ENCODE results near the gene ZDHHC14.
"Not testable (repeated sequence)": the region's sequence is repeated elsewhere in the genome, so short reads cannot be mapped to it uniquely, and the experiment has no call there.

Gene ZDHHC14

GRCh38 chr6:157407646-157408045 is 26.7 kb downstream of the ZDHHC14 start:
- DNase-seq (ENCODE audit: low spot score): no peak

GRCh38 chr6:157408427-157408826 is 27.4 kb downstream of the ZDHHC14 start:
- not testable (repeated sequence) for DNase-seq (ENCODE audit: low spot score)

DNA sequence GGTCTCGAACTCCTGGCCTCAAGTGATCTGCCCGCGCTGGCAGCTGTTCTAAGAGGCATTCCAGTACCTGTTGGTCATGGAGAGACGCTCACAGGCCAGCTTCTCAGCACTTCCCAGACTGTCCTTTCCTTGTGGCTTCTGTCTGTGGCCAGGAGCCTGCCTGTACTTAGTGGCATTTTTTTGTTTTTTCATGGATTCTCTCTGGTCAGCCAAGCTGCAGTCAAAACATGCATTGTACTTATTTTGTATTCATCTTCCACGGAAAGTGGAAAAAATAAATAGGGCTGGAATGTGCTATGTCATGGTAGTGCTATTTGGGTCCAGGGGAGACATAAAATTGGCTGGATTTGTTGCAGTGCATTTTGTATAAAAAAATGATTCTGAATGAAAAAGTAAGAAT is 29.1 kb downstream of the ZDHHC14 start:
- no peak for DNase-seq (ENCODE audit: low spot score)

GRCh38 chr6:157411368-157411767 is 30.4 kb downstream of the ZDHHC14 start:
- no peak for DNase-seq (ENCODE audit: low spot score)

- no peak for DNase-seq (ENCODE audit: low spot score)
Measured at GRCh38 chr6:157412791-157413190, 31.8 kb downstream of the ZDHHC14 start.

DNA sequence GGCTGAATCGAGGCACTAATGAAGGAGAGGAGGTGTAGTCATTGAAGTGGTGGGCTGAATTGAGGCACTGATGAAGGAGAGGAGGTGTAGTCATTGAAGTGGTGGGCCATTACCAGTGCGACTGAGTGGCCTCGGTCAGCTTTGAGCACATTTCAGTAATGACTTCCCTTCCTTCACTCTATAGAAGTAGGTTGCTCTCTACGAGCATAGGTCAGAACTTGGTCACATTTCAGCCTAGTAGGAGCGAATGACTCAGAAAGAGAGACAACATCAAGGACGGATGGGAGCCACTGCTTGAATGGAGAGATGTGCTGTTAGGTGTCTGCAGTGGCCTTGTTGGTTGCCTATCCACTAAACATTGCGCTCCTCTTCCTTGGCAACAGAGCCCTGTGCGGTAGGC is 39.5 kb downstream of the ZDHHC14 start:
- DNase-seq (ENCODE audit: low spot score): no peak

DNA sequence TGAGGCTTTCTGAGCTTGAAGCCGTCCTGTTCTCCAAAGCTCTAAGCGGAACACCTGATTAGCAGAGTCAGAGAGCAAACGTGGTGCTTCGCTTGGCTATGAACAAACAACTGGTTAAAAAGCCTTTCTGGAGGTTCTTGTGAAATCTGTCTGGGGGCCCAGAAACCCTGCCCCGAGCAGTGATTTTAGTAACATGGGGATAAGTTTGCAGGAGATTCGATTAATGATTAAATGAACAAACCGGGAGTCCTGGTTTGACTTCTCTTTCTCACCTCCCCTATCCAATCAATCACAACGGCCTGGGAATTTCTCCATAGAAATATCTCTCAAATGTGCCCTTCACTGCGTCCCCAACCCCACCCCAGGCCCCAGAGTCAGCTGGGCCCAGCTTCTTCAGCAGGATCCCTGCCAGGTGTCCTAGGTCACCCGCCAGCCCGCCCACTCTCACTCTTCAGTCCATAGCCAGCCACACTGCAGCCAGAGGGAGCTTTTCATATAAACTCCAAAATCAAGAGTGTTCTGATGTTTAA is 43.6 kb downstream of the ZDHHC14 start:
- DNase-seq (ENCODE audit: low spot score): no peak

GRCh38 chr6:157427969-157428368 is 47.0 kb downstream of the ZDHHC14 start:
- no peak for DNase-seq (ENCODE audit: low spot score)

- no peak for DNase-seq (ENCODE audit: low spot score)
Measured at GRCh38 chr6:157428427-157429202, 47.6 kb downstream of the ZDHHC14 start.

DNA sequence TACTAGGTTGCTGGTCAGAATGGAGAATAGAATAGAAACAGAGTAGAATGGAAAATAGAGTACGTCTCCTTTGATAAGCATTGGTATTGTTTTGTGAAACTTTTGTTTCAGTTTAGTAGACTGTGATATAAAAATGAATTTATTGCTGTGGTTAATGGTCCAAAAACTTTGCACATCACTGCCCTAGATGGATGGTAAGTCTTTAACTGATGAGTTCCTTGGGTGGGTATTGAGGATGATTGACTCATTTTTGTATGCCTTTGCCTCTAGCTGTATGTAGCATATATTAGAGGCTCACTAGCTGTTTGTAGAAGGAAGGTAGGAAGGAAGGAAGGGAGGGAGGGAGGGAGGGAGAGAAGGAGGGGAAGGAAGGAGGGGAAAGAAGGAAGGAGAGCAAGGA is 48.3 kb downstream of the ZDHHC14 start:
- no peak for DNase-seq (ENCODE audit: low spot score)

DNA sequence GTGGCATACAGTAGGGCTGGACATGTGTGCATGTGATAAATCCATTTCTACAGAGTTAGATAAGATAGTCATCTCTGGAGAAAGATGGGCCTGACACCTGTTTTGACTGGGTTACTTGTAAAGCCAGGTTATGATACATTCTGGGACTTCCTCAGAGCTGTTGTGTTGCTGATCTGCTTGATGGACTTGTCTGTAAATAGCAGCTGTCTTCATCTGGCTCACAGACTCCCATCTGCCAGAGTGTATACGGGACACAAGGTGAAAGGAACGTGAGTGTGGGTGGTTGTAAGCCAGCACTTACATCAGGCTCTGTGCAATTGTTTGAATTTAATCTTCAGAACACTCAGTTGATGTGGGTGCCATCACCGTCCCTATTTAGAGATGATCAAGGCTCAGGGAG is 49.8 kb downstream of the ZDHHC14 start:
- DNase-seq (ENCODE audit: low spot score): no peak

DNA sequence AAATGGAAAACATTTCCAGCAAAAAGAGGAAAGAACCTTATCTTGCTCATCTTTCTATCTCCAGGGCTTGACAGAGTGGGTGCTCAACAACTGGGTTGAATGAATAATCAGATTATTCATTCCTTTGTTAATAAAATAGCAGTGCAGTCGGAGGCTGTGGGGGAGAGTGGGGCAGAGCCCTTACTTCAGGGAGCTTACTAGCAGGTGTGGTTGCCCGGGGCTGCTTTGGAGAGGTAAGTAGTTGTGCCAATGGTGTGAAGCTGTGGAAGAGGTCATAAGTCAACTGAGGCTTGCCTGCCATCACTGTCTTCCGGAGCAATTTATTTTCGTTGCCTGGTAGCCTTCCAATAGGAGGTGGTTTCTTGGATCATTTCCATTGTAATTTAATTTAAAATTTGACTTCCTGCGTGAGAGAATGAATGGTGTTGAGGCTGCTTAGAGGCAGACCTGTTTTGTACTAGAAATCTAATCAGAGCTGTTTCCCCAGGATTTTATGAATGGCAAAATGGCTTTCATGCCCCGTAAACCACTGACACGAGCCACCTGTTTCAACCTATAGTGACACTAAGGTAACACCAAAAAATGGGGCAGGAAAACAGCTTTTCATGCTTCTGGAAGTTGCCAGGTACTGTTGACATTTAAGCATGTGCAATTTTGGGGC is 51.4 kb downstream of the ZDHHC14 start:
- DNase-seq (ENCODE audit: low spot score): no peak

DNA sequence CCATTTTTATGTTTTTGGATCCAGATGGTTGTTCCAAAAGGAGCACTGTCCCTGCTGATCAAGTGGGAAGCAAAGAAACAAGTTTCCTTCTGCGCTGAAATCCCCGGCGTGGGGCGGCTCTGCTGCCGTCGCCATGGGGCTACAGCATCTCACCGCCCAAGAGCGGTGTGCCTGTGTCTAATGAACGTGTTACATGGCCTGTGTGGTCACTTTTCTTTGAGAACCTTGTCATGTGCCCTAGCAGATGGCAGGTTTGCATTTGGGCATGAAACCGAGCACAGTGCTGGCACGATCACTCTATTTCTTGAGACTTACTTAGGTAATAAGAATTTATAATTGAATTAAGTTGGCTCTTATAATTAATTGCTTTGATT is 51.9 kb downstream of the ZDHHC14 start:
- DNase-seq (ENCODE audit: low spot score): no peak

DNA sequence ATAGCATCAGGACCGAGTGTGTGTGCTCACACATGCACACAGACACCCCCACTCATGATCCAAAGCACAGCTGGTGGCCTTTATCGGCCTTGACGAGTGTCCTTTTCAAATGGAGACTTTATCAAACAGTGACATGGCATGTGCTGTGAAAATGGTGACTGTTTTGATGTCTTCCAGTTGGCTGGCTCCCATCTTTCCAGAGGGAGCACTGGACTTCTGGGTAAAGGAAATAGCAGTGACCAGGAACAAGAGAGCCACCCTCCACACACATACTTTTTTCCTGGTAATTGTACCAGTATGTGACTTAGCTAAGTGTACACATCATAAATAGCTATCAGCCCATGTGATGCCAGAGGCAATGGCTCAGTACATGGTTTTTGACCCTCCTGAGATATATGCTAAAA is 52.7 kb downstream of the ZDHHC14 start:
- no peak for DNase-seq (ENCODE audit: low spot score)

GRCh38 chr6:157434349-157435033 is 53.5 kb downstream of the ZDHHC14 start:
- DNase-seq (ENCODE audit: low spot score): no peak

DNA sequence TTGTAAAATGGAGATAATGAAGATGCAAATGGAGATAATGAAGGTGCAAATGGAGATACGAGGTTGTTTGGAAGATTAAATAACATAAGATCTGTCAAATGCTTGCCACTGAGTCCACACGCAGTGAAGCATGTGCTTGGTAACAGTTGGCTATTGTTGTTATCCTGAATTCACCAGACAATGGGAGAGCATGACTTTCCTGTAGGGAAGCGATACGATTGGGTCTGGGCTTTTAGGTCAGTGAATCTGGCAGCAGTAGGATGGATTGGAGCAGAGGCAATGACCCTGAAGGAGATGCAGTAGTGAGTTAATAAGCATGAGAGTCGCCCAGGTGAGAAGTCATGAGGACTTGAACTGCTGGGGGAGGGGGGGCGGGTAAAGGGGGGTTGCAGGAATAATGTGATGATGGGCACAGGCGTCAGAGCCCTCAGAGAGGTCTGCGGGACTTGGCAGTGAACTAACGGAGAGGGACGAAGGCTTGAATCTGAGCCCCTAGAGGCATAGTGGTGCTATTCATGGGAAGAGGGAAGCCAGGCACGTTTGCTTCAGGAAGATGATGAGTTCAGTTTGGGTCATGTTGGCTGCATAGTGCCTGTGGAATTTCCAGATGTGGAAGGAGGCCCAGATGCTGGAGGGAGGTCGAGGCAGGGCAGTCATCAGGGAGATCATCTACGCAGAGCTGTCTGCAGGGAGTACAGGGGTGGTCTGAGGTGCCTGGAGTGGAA is 55.4 kb downstream of the ZDHHC14 start:
- no peak for DNase-seq (ENCODE audit: low spot score)

GRCh38 chr6:157436944-157437336 is 56.0 kb downstream of the ZDHHC14 start:
- no peak for DNase-seq (ENCODE audit: low spot score)

- no peak for DNase-seq (ENCODE audit: low spot score)
Measured at GRCh38 chr6:157438611-157439111, 57.7 kb downstream of the ZDHHC14 start.

DNA sequence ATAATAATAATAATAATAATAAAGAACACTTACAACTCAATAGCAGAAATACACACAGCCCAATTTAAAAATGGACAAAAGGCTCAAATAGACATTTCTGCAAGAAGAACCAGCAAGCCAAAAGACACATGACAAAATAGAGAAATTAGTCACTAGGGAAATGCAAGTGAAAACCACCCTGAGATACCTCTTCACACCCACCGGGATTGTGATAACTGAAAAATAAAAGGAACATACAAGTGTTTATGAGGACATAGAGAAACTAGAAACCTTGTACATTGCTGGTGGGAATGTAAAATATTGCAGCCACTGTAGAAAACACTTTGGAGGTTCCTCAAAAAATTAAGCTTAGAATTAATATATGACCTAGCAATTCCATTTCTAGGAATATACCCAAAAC is 59.2 kb downstream of the ZDHHC14 start:
- DNase-seq (ENCODE audit: low spot score): no peak

- no peak for DNase-seq (ENCODE audit: low spot score)
Measured at GRCh38 chr6:157442291-157442690, 61.3 kb downstream of the ZDHHC14 start.

- no peak for DNase-seq (ENCODE audit: low spot score)
Measured at GRCh38 chr6:157443066-157443800, 62.2 kb downstream of the ZDHHC14 start.
